Measurements from ENCODE around the gene PRLR. TPM values are rescaled to one million over a fixed set of nuclear protein-coding genes. Genes with fewer than 3 reads are reported as not detected.

Gene PRLR
- total and polyA plus RNA-seq, 11 donors = 0.08 to 2.2 (median 0.57) TPM

DNA sequence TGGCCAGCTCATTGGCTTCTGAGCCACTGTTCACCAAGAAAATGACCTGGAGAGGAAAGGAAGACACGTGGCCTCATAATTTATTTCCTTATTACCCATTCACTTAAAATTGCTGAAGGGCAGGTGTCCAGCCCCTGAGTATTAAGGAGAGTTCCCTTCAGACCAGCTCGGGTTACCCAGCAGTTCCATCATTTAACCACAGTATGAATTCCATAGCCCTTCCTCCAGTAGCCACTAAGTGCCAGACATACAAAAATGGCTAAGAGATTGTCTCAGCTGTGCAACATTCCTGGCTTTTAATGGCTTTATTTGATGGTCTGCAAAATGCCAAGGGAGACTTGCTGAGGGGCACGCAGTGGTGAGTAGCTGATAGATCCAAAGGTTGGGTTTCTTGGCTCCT, 195.0 kb downstream of the PRLR start:
- Histone ChIP-seq H3K27ac (no peak overlapping the region), H3K4me3 (no peak overlapping the region), H3K36me3 (no peaks in the 10 kb centered on the region), H3K27me3 (peaks cover 0 to 8% (median 0%) of the 10 kb centered on the region in 9 donors), H3K9me3 (no peaks in the 10 kb centered on the region), H3K4me1 (no peaks in the 10 kb centered on the region)
- TF ChIP-seq, protein P1, sequence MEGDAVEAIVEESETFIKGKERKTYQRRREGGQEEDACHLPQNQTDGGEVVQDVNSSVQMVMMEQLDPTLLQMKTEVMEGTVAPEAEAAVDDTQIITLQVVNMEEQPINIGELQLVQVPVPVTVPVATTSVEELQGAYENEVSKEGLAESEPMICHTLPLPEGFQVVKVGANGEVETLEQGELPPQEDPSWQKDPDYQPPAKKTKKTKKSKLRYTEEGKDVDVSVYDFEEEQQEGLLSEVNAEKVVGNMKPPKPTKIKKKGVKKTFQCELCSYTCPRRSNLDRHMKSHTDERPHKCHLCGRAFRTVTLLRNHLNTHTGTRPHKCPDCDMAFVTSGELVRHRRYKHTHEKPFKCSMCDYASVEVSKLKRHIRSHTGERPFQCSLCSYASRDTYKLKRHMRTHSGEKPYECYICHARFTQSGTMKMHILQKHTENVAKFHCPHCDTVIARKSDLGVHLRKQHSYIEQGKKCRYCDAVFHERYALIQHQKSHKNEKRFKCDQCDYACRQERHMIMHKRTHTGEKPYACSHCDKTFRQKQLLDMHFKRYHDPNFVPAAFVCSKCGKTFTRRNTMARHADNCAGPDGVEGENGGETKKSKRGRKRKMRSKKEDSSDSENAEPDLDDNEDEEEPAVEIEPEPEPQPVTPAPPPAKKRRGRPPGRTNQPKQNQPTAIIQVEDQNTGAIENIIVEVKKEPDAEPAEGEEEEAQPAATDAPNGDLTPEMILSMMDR (IDR thresholded peaks at IDR 0.05) = no peak
- no peak for TF ChIP-seq POLR2A (IDR thresholded peaks at IDR 0.05)
- intact Hi-C loops (cut with DNase I) = no loop called here
- whole genome bisulfite sequencing, 4 donors = 82 to 92% (median 90%) methylated on average over 3 of the region's 3 CpGs
- ATAC-seq (no peak), DNase-seq (no peak)

DNA sequence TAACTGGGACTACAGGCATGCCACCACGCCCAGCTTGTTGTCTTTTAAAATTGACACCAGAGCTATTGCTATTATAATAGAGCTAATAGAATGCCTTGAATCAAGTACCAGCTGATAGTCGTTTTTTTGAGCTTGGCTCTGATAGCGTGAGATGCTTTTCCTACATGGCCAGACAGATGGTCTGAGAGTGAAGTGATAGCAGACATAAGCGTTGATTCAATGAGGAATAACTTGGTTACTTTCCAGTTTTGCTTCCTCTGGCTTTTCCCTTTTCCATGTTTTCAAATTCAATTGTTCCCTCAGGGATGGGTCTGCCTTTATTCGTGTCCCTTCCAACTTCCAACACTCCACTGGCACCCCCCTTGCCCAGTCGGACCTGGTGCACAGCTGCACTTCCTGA, 197.9 kb downstream of the PRLR start:
- Histone ChIP-seq H3K27me3 (peaks cover 0 to 3% (median 0%) of the 10 kb centered on the region in 9 donors), H3K4me1 (no peaks in the 10 kb centered on the region), H3K27ac (no peak overlapping the region), H3K36me3 (no peaks in the 10 kb centered on the region), H3K9me3 (no peaks in the 10 kb centered on the region), H3K4me3 (no peak overlapping the region)
- WGBS, 4 donors = 47 to 60% (median 53%) methylated on average over 6 of the region's 6 CpGs
- ATAC-seq (no peak), DNase-seq (no peak)
- intact Hi-C loops (cut with DNase I) = no loop called here
- TF ChIP-seq, protein P1 (IDR thresholded peaks at IDR 0.05) = no peak
- TF ChIP-seq POLR2A (IDR thresholded peaks at IDR 0.05) = no peak

DNA sequence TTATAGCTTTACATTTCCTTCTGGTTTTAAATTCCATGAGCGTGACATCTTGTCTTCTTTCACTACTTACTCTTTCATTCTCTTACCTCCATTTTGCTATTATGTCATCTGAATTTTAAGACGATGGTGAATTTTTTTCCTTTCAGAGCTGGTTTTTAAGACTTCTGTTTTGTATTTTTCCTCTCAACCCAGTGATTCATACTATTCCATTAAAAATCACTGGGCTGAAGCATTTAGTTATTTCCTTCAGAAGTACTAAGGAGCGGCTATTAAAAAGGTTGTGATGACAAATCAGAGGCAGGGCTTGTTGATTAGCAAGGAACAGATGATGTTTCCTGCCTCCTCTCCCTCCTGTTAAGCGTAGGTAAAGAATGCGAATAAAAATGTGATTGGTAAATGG, 199.0 kb downstream of the PRLR start:
- WGBS, 4 donors = 72 to 89% (median 83%) methylated on average over 5 of the region's 5 CpGs
- Histone ChIP-seq H3K36me3 (no peaks in the 10 kb centered on the region), H3K27me3 (peaks cover 0 to 8% (median 0%) of the 10 kb centered on the region in 9 donors), H3K9me3 (no peaks in the 10 kb centered on the region), H3K27ac (no peak overlapping the region), H3K4me3 (no peak overlapping the region), H3K4me1 (no peaks in the 10 kb centered on the region)
- intact Hi-C loops (cut with DNase I) = no loop called here
- DNase-seq = no peak
- TF ChIP-seq, protein P1 (IDR thresholded peaks at IDR 0.05) = no peak
- TF ChIP-seq POLR2A (IDR thresholded peaks at IDR 0.05) = no peak
- no peak for ATAC-seq

DNA sequence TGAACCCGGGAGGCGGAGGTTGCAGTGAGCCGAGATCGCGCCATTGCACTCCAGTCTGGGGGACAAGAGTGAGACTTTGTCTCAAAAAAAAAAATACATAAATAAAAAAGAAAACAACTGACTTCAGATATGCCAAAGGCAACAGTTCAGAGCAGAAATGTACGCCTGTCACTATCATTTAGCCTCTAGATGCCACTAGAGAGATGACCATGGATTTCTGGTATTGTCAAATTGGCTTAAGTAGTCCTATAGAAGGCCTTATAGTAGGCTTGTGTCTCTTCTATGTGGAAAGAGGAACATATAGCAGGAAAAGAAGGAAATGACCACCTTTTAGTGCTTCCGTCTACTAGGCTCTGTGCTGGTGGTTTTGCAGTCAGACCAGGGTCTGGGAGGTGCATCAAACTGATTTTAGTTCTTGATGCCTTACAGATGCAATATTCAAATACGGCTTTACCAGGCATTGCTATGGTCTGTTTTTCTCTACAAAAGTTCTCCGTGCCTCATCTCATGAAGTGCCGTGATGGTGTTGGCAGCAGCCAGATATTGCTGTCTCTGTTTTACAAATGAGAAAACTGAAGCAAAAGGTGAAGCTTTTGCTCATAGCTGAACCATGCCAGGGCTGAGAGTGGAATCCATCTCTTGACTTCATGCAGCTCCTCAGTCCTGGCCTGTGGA, 199.7 kb downstream of the PRLR start:
- H3K9me3 ChIP-seq = no peaks in the 10 kb centered on the region
- intact Hi-C loops (cut with DNase I) = no loop called here
- WGBS, 4 donors = 78 to 85% (median 82%) methylated on average over 10 of the region's 10 CpGs
- H3K27me3 ChIP-seq = peaks cover 0 to 8% (median 0%) of the 10 kb centered on the region in 9 donors
- H3K36me3 ChIP-seq = no peaks in the 10 kb centered on the region
- ATAC-seq = no peak
- DNase-seq = no peak
- no peak overlapping the region for H3K4me3 ChIP-seq
- TF ChIP-seq, protein P1 (IDR thresholded peaks at IDR 0.05) = no peak
- TF ChIP-seq POLR2A (IDR thresholded peaks at IDR 0.05) = no peak
- no peaks in the 10 kb centered on the region for H3K4me1 ChIP-seq
- H3K27ac ChIP-seq = no peak overlapping the region

Data from heart left ventricle (tissue), 16 donors.